ENCODE measurements around the gene ABI2.

The ABI2 gene

GRCh38 chr2:203354966-203355365 is 26.8 kb downstream of the ABI2 start:
- TF ChIP-seq TEAD4 (IDR thresholded peaks at IDR 0.05), result no peak
- no peak for TF ChIP-seq ZBTB7A (IDR thresholded peaks at IDR 0.05; ENCODE audit: low read depth)
- no peak for TF ChIP-seq USF1 (IDR thresholded peaks at IDR 0.05)
- no peak for TF ChIP-seq MAX (IDR thresholded peaks at IDR 0.05)
- TF ChIP-seq EGR1 (IDR thresholded peaks at IDR 0.05), result no peak
- TF ChIP-seq TAF1 (IDR thresholded peaks at IDR 0.05; ENCODE audit: low read depth), result no peak
- no peak for TF ChIP-seq REST (IDR thresholded peaks at IDR 0.05; ENCODE audit: low read depth)
- no peak for TF ChIP-seq CEBPB (IDR thresholded peaks at IDR 0.05)
- no peak for TF ChIP-seq RAD21 (IDR thresholded peaks at IDR 0.05; ENCODE audit: low read depth)
- TF ChIP-seq CREB1 (IDR thresholded peaks at IDR 0.05; ENCODE audit: low read depth), result no peak
- TF ChIP-seq TCF12 (IDR thresholded peaks at IDR 0.05; ENCODE audit: low read depth), result no peak
- no peak for TF ChIP-seq YY1 (IDR thresholded peaks at IDR 0.05; ENCODE audit: low read depth)
- no peak for TF ChIP-seq NFIC (IDR thresholded peaks at IDR 0.05)
- no peak for TF ChIP-seq EP300 (IDR thresholded peaks at IDR 0.05; ENCODE audit: borderline replicate concordance)
- no peak for TF ChIP-seq FOXM1 (IDR thresholded peaks at IDR 0.05; ENCODE audit: borderline replicate concordance, low read depth)

- TF ChIP-seq CREB1 (IDR thresholded peaks at IDR 0.05; ENCODE audit: low read depth) (no peak), REST (IDR thresholded peaks at IDR 0.05; ENCODE audit: low read depth) (no peak), USF1 (IDR thresholded peaks at IDR 0.05) (no peak), TAF1 (IDR thresholded peaks at IDR 0.05; ENCODE audit: low read depth) (no peak), TEAD4 (IDR thresholded peaks at IDR 0.05) (no peak), EP300 (IDR thresholded peaks at IDR 0.05; ENCODE audit: borderline replicate concordance) (no peak), EGR1 (IDR thresholded peaks at IDR 0.05) (no peak), ZBTB7A (IDR thresholded peaks at IDR 0.05; ENCODE audit: low read depth) (no peak), MAX (IDR thresholded peaks at IDR 0.05) (no peak), NFIC (IDR thresholded peaks at IDR 0.05) (no peak), TCF12 (IDR thresholded peaks at IDR 0.05; ENCODE audit: low read depth) (no peak), FOXM1 (IDR thresholded peaks at IDR 0.05; ENCODE audit: borderline replicate concordance, low read depth) (no peak), CEBPB (IDR thresholded peaks at IDR 0.05) (no peak), RAD21 (IDR thresholded peaks at IDR 0.05; ENCODE audit: low read depth) (no peak), YY1 (IDR thresholded peaks at IDR 0.05; ENCODE audit: low read depth) (no peak)
Measured at GRCh38 chr2:203359450-203359849, 31.3 kb downstream of the ABI2 start.

- TF ChIP-seq RAD21 (IDR thresholded peaks at IDR 0.05; ENCODE audit: low read depth), result no peak
- TF ChIP-seq USF1 (IDR thresholded peaks at IDR 0.05), result no peak
- no peak for TF ChIP-seq CEBPB (IDR thresholded peaks at IDR 0.05)
- no peak for TF ChIP-seq EP300 (IDR thresholded peaks at IDR 0.05; ENCODE audit: borderline replicate concordance)
- TF ChIP-seq REST (IDR thresholded peaks at IDR 0.05; ENCODE audit: low read depth), result no peak
- no peak for TF ChIP-seq FOXM1 (IDR thresholded peaks at IDR 0.05; ENCODE audit: borderline replicate concordance, low read depth)
- TF ChIP-seq ZBTB7A (IDR thresholded peaks at IDR 0.05; ENCODE audit: low read depth), result no peak
- TF ChIP-seq EGR1 (IDR thresholded peaks at IDR 0.05), result no peak
- TF ChIP-seq TEAD4 (IDR thresholded peaks at IDR 0.05), result no peak
Measured at GRCh38 chr2:203360833-203361430, 32.7 kb downstream of the ABI2 start.

GRCh38 chr2:203361495-203361894 is 33.3 kb downstream of the ABI2 start:
- TF ChIP-seq EGR1 (IDR thresholded peaks at IDR 0.05) (no peak), TAF1 (IDR thresholded peaks at IDR 0.05; ENCODE audit: low read depth) (no peak), EP300 (IDR thresholded peaks at IDR 0.05; ENCODE audit: borderline replicate concordance) (no peak), ZBTB7A (IDR thresholded peaks at IDR 0.05; ENCODE audit: low read depth) (no peak), TCF12 (IDR thresholded peaks at IDR 0.05; ENCODE audit: low read depth) (no peak), YY1 (IDR thresholded peaks at IDR 0.05; ENCODE audit: low read depth) (no peak), NFIC (IDR thresholded peaks at IDR 0.05) (no peak), FOXM1 (IDR thresholded peaks at IDR 0.05; ENCODE audit: borderline replicate concordance, low read depth) (no peak), TEAD4 (IDR thresholded peaks at IDR 0.05) (no peak), CEBPB (IDR thresholded peaks at IDR 0.05) (no peak), RAD21 (IDR thresholded peaks at IDR 0.05; ENCODE audit: low read depth) (no peak), MAX (IDR thresholded peaks at IDR 0.05) (no peak), USF1 (IDR thresholded peaks at IDR 0.05) (no peak), REST (IDR thresholded peaks at IDR 0.05; ENCODE audit: low read depth) (no peak)

All from Ishikawa (cell line).